Caki2 (cell line): Measurements from ENCODE around the gene CCNO. TPM values are rescaled to one million over a fixed set of nuclear protein-coding genes. Genes with fewer than 3 reads are reported as not detected.

Source experiments
- total RNA-seq: library from RNA; depleted of rRNA; stranded (reverse); fragments of >200 nt; shearing (Covaris generic); gene quantifications from 2 replicates; pipeline ENCODE4 v1.2.3, GENCODE V29; 2014; ENCODE audit warnings: low replicate concordance; rRNA removed

CCNO gene
- total RNA-seq, 1 experiment from 2014 or later, result 5.4 TPM

Other genes with a start within 250 kb of the CCNO start
- not detected in 2 replicates for gene ESM1, start 248.0 kb downstream of the CCNO start, total RNA-seq
- gene GZMK, start 209.4 kb downstream of the CCNO start, total RNA-seq, result not detected in 2 replicates
- gene GZMA, start 131.0 kb downstream of the CCNO start, total RNA-seq, result not detected in 2 replicates
- 29.6 and 49.3 TPM in 2 replicates for gene GPX8, start 73.4 kb downstream of the CCNO start, total RNA-seq
- not detected in 2 replicates for gene CDC20B, start 60.4 kb downstream of the CCNO start, total RNA-seq
- gene MCIDAS, start 6.3 kb downstream of the CCNO start, total RNA-seq, result 0.68 and 5.6 TPM in 2 replicates
- gene DHX29, start 74.1 kb upstream of the CCNO start, total RNA-seq, result 5.1 and 8.6 TPM in 2 replicates
- 25.6 and 58.2 TPM in 2 replicates for gene MTREX, start 74.4 kb upstream of the CCNO start, total RNA-seq